Testis (tissue), 5 donors: ENCODE results near the gene PROSER2. TPM values are rescaled to one million over a fixed set of nuclear protein-coding genes. Genes with fewer than 3 reads are reported as not detected.

Experiments
- DNase-seq: peaks from one replicate; pipeline ENCODE4 v3.0.0-alpha.2; 2019
- H3K27ac ChIP-seq, 2 donors: fragments of 200-600 bp; sonication (generic); one replicate each; pipeline ENCODE4 v1.5.1; 2019
- H3K27me3 ChIP-seq: fragments of 200-600 bp; sonication (generic); one replicate; pipeline ENCODE4 v1.5.1; 2019
- H3K36me3 ChIP-seq: fragments of 200-600 bp; sonication (generic); one replicate; pipeline ENCODE4 v1.5.1; 2017; ENCODE audit warnings: low read depth; ENCODE audit errors: missing control alignments
- H3K4me1 ChIP-seq: fragments of 200-600 bp; sonication (generic); one replicate; pipeline ENCODE4 v1.5.1; 2019
- H3K4me3 ChIP-seq, 2 donors: fragments of 200-600 bp; sonication (generic); one replicate each; pipeline ENCODE4 v1.5.1; 2017 to 2019
- H3K9me3 ChIP-seq: fragments of 200-600 bp; sonication (generic); one replicate; pipeline ENCODE4 v1.5.1; 2017
- CTCF ChIP-seq, 3 experiments: fragments of 450-650 bp in 2 of 3; fragments of 200-600 bp in 1 of 3; sonication (generic) in 1 of 3; IDR thresholded peaks; one replicate each; pipeline ENCODE4 v1.5.1; 2016 to 2019; ENCODE audit warnings: antibody characterized with exemption in 3 of 3, mild to moderate bottlenecking in 2 of 3, moderate library complexity in 1 of 3
- POLR2A ChIP-seq: fragments of 450-650 bp; IDR thresholded peaks from one replicate; pipeline ENCODE4 v1.6.1; 2017; ENCODE audit warnings: antibody characterized with exemption, mild to moderate bottlenecking, moderate library complexity
- WGBS, 2 donors: methylation state at CpG; one replicate each; pipeline ENCODE4 v1.1.5; 2018; 5-methylcytosine and 5-hydroxymethylcytosine counted together
- intact Hi-C: fragments of 100-400 bp; cut with DNase I; formaldehyde crosslinking; loops from one replicate; pipeline ENCODE4 v1.15.1; 2023; ENCODE audit warnings: low total_unique reads
- long read RNA-seq, 2 donors: transcript quantifications; one replicate each; lab custom pipeline, GENCODE V29; 2026
- polyA plus RNA-seq: library from polyadenylated mRNA; stranded (reverse); fragments of 350-450 nt; fragmentation: Illumina TruSeq; extraction: RNeasy Lipid Tissue Mini Kit (QIAGEN cat#74804); gene quantifications from one replicate; pipeline ENCODE4 v1.2.3, GENCODE V29; 2014; ENCODE audit warnings: low read depth, low replicate concordance; ENCODE audit not compliant: insufficient read depth
- total RNA-seq, 2 donors: library from RNA; depleted of rRNA; stranded (reverse); fragments of >200 nt; gene quantifications; one replicate each; pipeline ENCODE4 v1.2.3, GENCODE V29; 2016

The PROSER2 gene
- 10 to 100 TPM; 15.6 to 21.4 TPM for total RNA-seq
- 7.8 TPM for polyA plus RNA-seq
- long read RNA-seq, donor 1, partial matches to known transcripts = 61 of 64 reads
- long read RNA-seq, donor 1, other reads (novel, unspliced or antisense) = 0 of 64 reads
- long read RNA-seq, donor 2, transcript PROSER2-202 (1 exons, 1,232 nt) = major isoform, 5 of 6 reads
- long read RNA-seq, donor 2, partial matches to known transcripts = 0 of 6 reads
- long read RNA-seq, donor 2, other reads (novel, unspliced or antisense) = 0 of 6 reads

DNA sequence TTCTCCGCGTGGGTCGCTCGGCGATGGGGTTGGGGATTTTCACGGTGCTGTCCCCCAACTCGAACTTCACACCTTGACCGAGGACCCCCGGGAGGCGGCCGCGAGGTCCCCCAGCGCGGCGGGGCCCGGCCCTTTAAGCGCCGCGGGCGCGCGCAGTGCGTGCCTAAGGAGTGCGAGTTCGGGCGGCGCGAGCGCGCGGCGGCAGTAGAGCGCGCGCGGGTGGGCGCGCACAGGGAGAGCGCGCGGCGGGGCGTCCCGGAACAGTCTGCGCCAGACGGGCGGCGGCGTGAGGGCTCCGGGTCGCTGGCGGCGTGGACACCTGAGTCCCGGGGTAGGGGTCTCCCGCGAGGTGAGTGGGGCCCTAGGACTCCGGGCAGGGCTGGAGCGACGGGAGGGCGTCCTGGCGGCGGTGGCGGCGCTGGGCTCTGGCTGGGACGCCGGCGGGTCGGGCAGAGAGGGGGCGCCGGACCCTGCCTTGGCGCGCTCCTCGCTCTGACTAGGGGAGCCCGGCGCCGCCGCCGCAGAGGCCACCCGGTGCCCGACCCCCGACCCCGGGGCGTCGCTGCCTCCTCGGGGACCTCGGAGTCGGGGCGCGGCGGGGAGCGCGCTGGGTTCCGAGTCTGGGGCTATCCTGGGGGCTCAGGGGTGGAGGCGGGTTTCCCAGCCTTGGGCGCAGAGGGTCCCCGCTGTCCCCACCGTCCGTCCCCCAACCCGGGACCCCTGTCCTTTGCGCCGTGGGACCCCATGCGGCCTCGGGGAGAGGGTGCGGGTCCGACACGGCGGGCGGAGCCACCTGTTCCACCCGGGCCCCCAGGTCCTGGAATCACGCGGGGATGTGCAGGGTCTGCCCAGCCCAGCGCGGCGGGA, at the start of gene PROSER2:
PROSER2 (plus strand) TSS at position 235 of the 867 bp plus-strand sequence. CDS start 28,722 bp downstream, outside the sequence.
- H3K4me3 ChIP-seq = peak within 1 kb of the TSS; percentile 72
- no peaks in the 10 kb centered on the region for H3K9me3 ChIP-seq
- 1% methylated on average over 25 to 85 of the region's 114 CpGs for WGBS, 2 donors
- peaks cover 3% of the 10 kb centered on the region for H3K4me1 ChIP-seq
- H3K27me3 ChIP-seq = no peaks in the 10 kb centered on the region
- TF ChIP-seq POLR2A (no peak), CTCF (IDR thresholded peaks at IDR 0.05) (no peak)
- intact Hi-C loops = no loop called here
- H3K36me3 ChIP-seq = no peaks in the 10 kb centered on the region
- DNase-seq = peak; percentile 73
- peak within 1 kb of the TSS; percentile 43 to 44 for H3K27ac ChIP-seq

DNA sequence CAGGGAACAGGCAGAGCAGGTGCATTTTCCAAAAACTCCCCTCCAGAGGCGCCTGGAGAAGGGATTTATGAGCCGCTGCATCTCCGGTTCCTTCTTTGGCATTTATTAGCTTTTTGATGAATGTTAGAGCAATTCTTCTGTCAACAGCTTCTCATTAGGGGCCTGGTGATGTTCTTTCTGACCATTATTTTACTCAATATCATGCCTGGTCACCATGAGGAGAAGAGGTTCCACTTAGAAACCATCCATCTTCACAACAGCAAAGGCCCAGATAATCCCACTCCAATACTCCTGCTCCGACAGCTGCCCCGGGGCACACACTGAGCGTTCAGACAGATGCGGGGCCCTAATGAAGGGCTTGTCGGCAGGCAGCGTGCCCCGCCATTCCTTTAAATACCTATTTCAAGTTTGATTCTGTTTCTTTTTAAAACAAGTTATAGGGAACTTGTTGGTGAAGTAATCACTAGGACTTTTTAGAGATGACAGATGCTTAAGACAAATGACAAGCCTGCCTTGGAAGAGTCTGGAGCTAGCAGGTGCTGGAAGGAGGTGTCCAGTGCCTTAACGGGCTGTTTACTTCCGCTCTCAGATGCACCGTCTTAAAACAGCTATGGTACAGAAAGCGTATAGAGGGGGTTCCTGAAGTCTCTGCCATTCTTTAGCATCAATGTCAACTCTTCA, 49.3 kb upstream of the PROSER2 start:
- Histone ChIP-seq H3K36me3 (no peaks in the 10 kb centered on the region), H3K4me1 (no peaks in the 10 kb centered on the region), H3K4me3 (no peak overlapping the region), H3K27me3 (no peaks in the 10 kb centered on the region), H3K27ac (no peak overlapping the region), H3K9me3 (no peaks in the 10 kb centered on the region)
- WGBS, 2 donors = 86 to 91% methylated on average over 14 of the region's 14 CpGs
- no peak for DNase-seq
- TF ChIP-seq POLR2A (no peak), CTCF (IDR thresholded peaks at IDR 0.05) (no peak)
- intact Hi-C loops = no loop called here

GRCh38 chr10:11775412-11775811, 47.7 kb upstream of the PROSER2 start:
- Histone ChIP-seq H3K27ac (no peak overlapping the region), H3K4me1 (no peaks in the 10 kb centered on the region), H3K27me3 (no peaks in the 10 kb centered on the region), H3K9me3 (no peaks in the 10 kb centered on the region), H3K4me3 (no peak overlapping the region), H3K36me3 (no peaks in the 10 kb centered on the region)
- no peak for TF ChIP-seq POLR2A
- no peak for TF ChIP-seq CTCF (IDR thresholded peaks at IDR 0.05)
- 46 to 59% methylated on average over 5 of the region's 5 CpGs for WGBS, 2 donors
- intact Hi-C loops = no loop called here
- no peak for DNase-seq

GRCh38 chr10:11776080-11776479, 47.1 kb upstream of the PROSER2 start:
- no peak for TF ChIP-seq CTCF (IDR thresholded peaks at IDR 0.05)
- TF ChIP-seq POLR2A = no peak
- Histone ChIP-seq H3K27me3 (no peaks in the 10 kb centered on the region), H3K36me3 (no peaks in the 10 kb centered on the region), H3K4me1 (no peaks in the 10 kb centered on the region), H3K9me3 (no peaks in the 10 kb centered on the region), H3K4me3 (no peak overlapping the region), H3K27ac (no peak overlapping the region)
- no peak for DNase-seq
- intact Hi-C loops = no loop called here
- WGBS, 2 donors = 86 to 93% methylated on average over 3 of the region's 3 CpGs
